ENCODE results near the gene EVPL. TPM values are rescaled to one million over a fixed set of nuclear protein-coding genes. Genes with fewer than 3 reads are reported as not detected.
A peak's percentile ranks its signal among the peaks of the same experiment; 100 is the strongest.

The EVPL gene
- total RNA-seq, 2 donors from 2014 or later, result 4.9 to 13.0 TPM

DNA sequence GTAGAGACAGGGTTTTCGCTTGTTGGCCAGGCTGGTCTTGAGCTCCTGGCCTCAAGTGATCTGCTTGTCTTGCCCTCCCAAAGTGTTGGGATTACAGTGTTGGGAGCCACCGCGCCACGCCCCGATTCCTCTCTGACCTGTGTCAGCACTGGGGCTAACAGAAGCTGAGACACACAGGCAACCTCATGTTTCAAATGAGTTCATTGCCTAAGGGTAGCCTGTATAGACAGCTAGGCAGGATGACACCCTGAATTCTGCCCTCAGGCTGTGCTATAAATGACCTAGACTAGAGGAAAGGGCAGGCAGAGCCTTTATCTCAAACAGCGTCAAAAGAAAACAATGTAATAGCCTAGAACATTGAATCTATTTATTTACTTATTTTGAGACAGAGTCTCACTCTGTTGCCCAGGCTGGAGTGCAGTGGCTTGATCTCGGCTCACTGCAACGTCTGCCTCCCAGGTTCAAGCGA lies 28.7 kb downstream of the EVPL start:
- 93 to 94% methylated on average over 9 of the region's 9 CpGs for WGBS, 2 donors
- intact Hi-C loops (cut with DNase I), result no loop called here
- no peak for TF ChIP-seq POLR2A (IDR thresholded peaks at IDR 0.05)
- TF ChIP-seq CTCF (IDR thresholded peaks at IDR 0.05), result no peak
- Histone ChIP-seq H3K4me1 (peaks cover 32% of the 10 kb centered on the region), H3K27me3 (no peaks in the 10 kb centered on the region), H3K36me3 (replicated peaks in 1 of 2; ENCODE audit: insufficient read depth in 1 of 2, low read depth in 2 of 2) (no peaks in the 10 kb centered on the region), H3K4me3 (no peak overlapping the region), H3K27ac (no peak overlapping the region), H3K9me3 (no peaks in the 10 kb centered on the region)
- no peak for ATAC-seq
- DNase-seq, result no peak

GRCh38 chr17:75996665-75997590 lies 30.2 kb downstream of the EVPL start:
- Histone ChIP-seq H3K36me3 (replicated peaks in 1 of 2; ENCODE audit: insufficient read depth in 1 of 2, low read depth in 2 of 2) (no peaks in the 10 kb centered on the region), H3K4me1 (peaks cover 22% of the 10 kb centered on the region), H3K9me3 (no peaks in the 10 kb centered on the region), H3K27me3 (no peaks in the 10 kb centered on the region), H3K4me3 (no peak overlapping the region), H3K27ac (no peak overlapping the region)
- WGBS, 2 donors, result 54 to 78% methylated on average over 18 of the region's 18 CpGs
- intact Hi-C loops (cut with DNase I), result no loop called here
- peak in 1 of 4 donors; percentile 55 for DNase-seq
- TF ChIP-seq CTCF (IDR thresholded peaks at IDR 0.05) (no peak), POLR2A (IDR thresholded peaks at IDR 0.05) (no peak)
- no peak for ATAC-seq

DNA sequence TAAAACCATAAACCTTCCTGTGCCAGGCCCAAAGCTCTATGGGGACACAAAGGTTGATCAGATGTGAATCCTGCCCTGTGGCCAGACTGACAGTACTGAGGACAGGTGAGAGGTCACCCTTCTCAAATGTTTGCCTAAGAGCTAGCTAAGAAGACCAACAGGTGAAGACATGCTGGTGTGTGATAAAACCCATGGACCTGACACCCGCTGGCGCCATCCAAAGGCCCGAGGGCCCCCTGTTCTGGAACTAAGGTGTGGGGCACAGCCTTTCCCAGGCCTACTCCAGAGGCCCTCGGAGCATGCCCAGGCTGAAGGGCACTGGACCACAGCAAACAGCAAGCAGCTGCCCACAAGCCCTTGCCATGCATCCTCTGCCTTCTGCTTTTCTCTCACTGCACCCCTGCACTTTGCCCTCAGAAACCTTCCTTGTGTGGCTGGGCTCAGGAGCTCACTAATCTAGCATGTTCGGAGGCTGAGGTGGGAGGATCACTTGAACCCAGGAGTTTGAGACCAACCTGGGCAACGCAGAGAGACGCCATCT lies 31.7 kb downstream of the EVPL start:
- no peak for ATAC-seq
- DNase-seq, result no peak
- Histone ChIP-seq H3K27me3 (no peaks in the 10 kb centered on the region), H3K36me3 (replicated peaks in 1 of 2; ENCODE audit: insufficient read depth in 1 of 2, low read depth in 2 of 2) (peaks cover 0 to 7% of the 10 kb centered on the region in 2 donors), H3K9me3 (no peaks in the 10 kb centered on the region), H3K27ac (no peak overlapping the region), H3K4me3 (no peak overlapping the region), H3K4me1 (peaks cover 9% of the 10 kb centered on the region)
- 95% methylated on average over 5 to 7 of the region's 7 CpGs for WGBS, 2 donors
- no peak for TF ChIP-seq POLR2A (IDR thresholded peaks at IDR 0.05)
- intact Hi-C loops (cut with DNase I), result no loop called here

- TF ChIP-seq POLR2A (IDR thresholded peaks at IDR 0.05) (no peak), CTCF (IDR thresholded peaks at IDR 0.05) (no peak)
- Histone ChIP-seq H3K27me3 (no peaks in the 10 kb centered on the region), H3K4me1 (peaks cover 3% of the 10 kb centered on the region), H3K36me3 (replicated peaks in 1 of 2; ENCODE audit: insufficient read depth in 1 of 2, low read depth in 2 of 2) (peaks cover 0 to 7% of the 10 kb centered on the region in 2 donors), H3K4me3 (no peak overlapping the region), H3K9me3 (no peaks in the 10 kb centered on the region), H3K27ac (no peak overlapping the region)
- ATAC-seq (no peak), DNase-seq (no peak)
- intact Hi-C loops (cut with DNase I), result no loop called here
- 69 to 81% methylated on average over 3 to 5 of the region's 5 CpGs for WGBS, 2 donors
Measured at GRCh38 chr17:75994802-75995370, 32.2 kb downstream of the EVPL start.

- H3K4me1 ChIP-seq, result no peaks in the 10 kb centered on the region
- ATAC-seq, result no peak
- H3K9me3 ChIP-seq, result no peaks in the 10 kb centered on the region
- no peaks in the 10 kb centered on the region for H3K27me3 ChIP-seq
- DNase-seq, result no peak
- H3K36me3 ChIP-seq (replicated peaks in 1 of 2; ENCODE audit: insufficient read depth in 1 of 2, low read depth in 2 of 2), result peaks cover 5 to 7% of the 10 kb centered on the region in 2 donors
- no peak overlapping the region for H3K27ac ChIP-seq
- no peak overlapping the region for H3K4me3 ChIP-seq
- intact Hi-C loops (cut with DNase I), result no loop called here
- TF ChIP-seq POLR2A (IDR thresholded peaks at IDR 0.05) (no peak), CTCF (IDR thresholded peaks at IDR 0.05) (no peak)
- WGBS, 2 donors, result 95% methylated on average over 9 of the region's 9 CpGs
Measured at GRCh38 chr17:75991396-75991795, 35.7 kb downstream of the EVPL start.
